Vagina (tissue), 2 donors: Measurements from ENCODE around the gene MSH5.

Experiments
- POLR2A ChIP-seq, 2 donors: fragments of 450-650 bp; IDR thresholded peaks; one replicate each; pipeline ENCODE4 v1.6.1; 2017; ENCODE audit warnings: antibody characterized with exemption in 2 of 2, mild to moderate bottlenecking in 2 of 2, moderate library complexity in 2 of 2
- POLR2AphosphoS5 ChIP-seq, 2 donors: sonication (generic); formaldehyde crosslinking; IDR thresholded peaks; one replicate each; pipeline ENCODE4 v1.9.0; 2017; ENCODE audit warnings: antibody characterized with exemption in 2 of 2, mild to moderate bottlenecking in 2 of 2, low read depth in 1 of 2; ENCODE audit not compliant: insufficient read depth in 1 of 2

GRCh38 chr6:31711233-31711632 lies 28.6 kb upstream of the MSH5 start:
- TF ChIP-seq POLR2A (IDR thresholded peaks at IDR 0.05) = no peak
- peak in 1 of 2 donors; percentile 25 for TF ChIP-seq POLR2AphosphoS5 (IDR thresholded peaks at IDR 0.05; ENCODE audit: insufficient read depth in 1 of 2, low read depth in 1 of 2)
